GM23248 (cell line): ENCODE results near the gene CACNA2D2. TPM values are rescaled to one million over a fixed set of nuclear protein-coding genes. Genes with fewer than 3 reads are reported as not detected.
A peak's percentile ranks its signal among the peaks of the same experiment; 100 is the strongest.

Source experiments
- DNase-seq: peaks from one replicate; pipeline ENCODE4 v3.0.0-alpha.2; 2015
- H2AFZ ChIP-seq: fragments of 200-600 bp; sonication (generic); 2 replicates; pipeline ENCODE4 v1.6.1; 2016; ENCODE audit warnings: antibody characterized with exemption
- H3F3A ChIP-seq: fragments of 200-600 bp; sonication (generic); 2 replicates; pipeline ENCODE4 v1.6.1; 2016; ENCODE audit warnings: mild to moderate bottlenecking, antibody characterized with exemption, mixed run types; ENCODE audit not compliant: insufficient read depth
- H3K27ac ChIP-seq: fragments of 200-600 bp; sonication (generic); 2 replicates; pipeline ENCODE4 v1.5.1; 2016; ENCODE audit warnings: mild to moderate bottlenecking
- H3K27me3 ChIP-seq: fragments of 200-600 bp; sonication (generic); replicated peaks from 2 replicates; pipeline ENCODE4 v1.6.1; 2016; ENCODE audit warnings: mild to moderate bottlenecking; ENCODE audit not compliant: insufficient read depth
- H3K36me3 ChIP-seq: fragments of 200-600 bp; sonication (generic); 2 replicates; pipeline ENCODE4 v1.6.1; 2016; ENCODE audit warnings: low read depth, mild to moderate bottlenecking
- H3K4me1 ChIP-seq: fragments of 200-600 bp; sonication (generic); 2 replicates; pipeline ENCODE4 v1.6.1; 2016; ENCODE audit warnings: mild to moderate bottlenecking; ENCODE audit not compliant: insufficient read depth
- H3K4me2 ChIP-seq: fragments of 200-600 bp; sonication (generic); one replicate; pipeline ENCODE4 v1.6.1; 2016; ENCODE audit warnings: mild to moderate bottlenecking; ENCODE audit not compliant: unreplicated experiment
- H3K4me3 ChIP-seq: fragments of 200-600 bp; sonication (generic); 2 replicates; pipeline ENCODE4 v1.5.1; 2016; ENCODE audit warnings: mild to moderate bottlenecking
- H3K79me2 ChIP-seq: fragments of 200-600 bp; sonication (generic); 2 replicates; pipeline ENCODE4 v1.6.1; 2016; ENCODE audit warnings: mild to moderate bottlenecking; ENCODE audit not compliant: insufficient read depth
- H3K9ac ChIP-seq: fragments of 200-600 bp; sonication (generic); 2 replicates; pipeline ENCODE4 v1.6.1; 2016; ENCODE audit warnings: mild to moderate bottlenecking
- H3K9me2 ChIP-seq: fragments of 200-600 bp; sonication (generic); 2 replicates; pipeline ENCODE4 v1.6.1; 2016; ENCODE audit warnings: mixed run types, mild to moderate bottlenecking, moderate library complexity; ENCODE audit not compliant: insufficient read depth
- H3K9me3 ChIP-seq: fragments of 200-600 bp; sonication (generic); one replicate; pipeline ENCODE4 v1.6.1; 2017; ENCODE audit warnings: low read depth
- H4K20me1 ChIP-seq: fragments of 200-600 bp; sonication (generic); 2 replicates; pipeline ENCODE4 v1.6.0; 2016; ENCODE audit not compliant: insufficient read depth
- EZH2 ChIP-seq: fragments of 200-600 bp; sonication (generic); IDR thresholded peaks from 2 replicates; pipeline ENCODE4 v1.6.1; 2018; ENCODE audit warnings: antibody characterized with exemption, mild to moderate bottlenecking; ENCODE audit not compliant: insufficient read depth, poor library complexity, severe bottlenecking
- EZH2phosphoT487 ChIP-seq: fragments of 200-600 bp; sonication (generic); IDR thresholded peaks from 2 replicates; pipeline ENCODE4 v1.6.1; 2018; ENCODE audit warnings: antibody characterized with exemption, moderate library complexity, mild to moderate bottlenecking, low read depth; ENCODE audit not compliant: insufficient read depth
- WGBS, 2 experiments: methylation state at CpG; one replicate each; pipeline ENCODE4 v1.1.6; 2015 to 2017; ENCODE audit warnings: low lambda C conversion rate in 2 of 2, low coverage in 1 of 2; ENCODE audit errors: missing lambda C conversion rate in 2 of 2; 5-methylcytosine and 5-hydroxymethylcytosine counted together
- in situ Hi-C: fragments of 300-500 bp; cut with MboI; formaldehyde crosslinking; loops from 2 replicates; pipeline ENCODE4 v1.15.0; 2020
- polyA plus RNA-seq: library from polyadenylated mRNA; unstranded; fragments of >200 nt; fragmentation: Nextera tagmentation; extraction: Ambion mirVana; gene quantifications from 2 replicates; pipeline ENCODE4 v1.2.1, GENCODE V29; 2016
- total RNA-seq: library from RNA; depleted of rRNA; stranded (reverse); fragments of >200 nt; shearing (Covaris generic); gene quantifications from 2 replicates; pipeline ENCODE4 v1.2.3, GENCODE V29; 2014

CACNA2D2 gene
- total and polyA plus RNA-seq, 2 experiments from 2014 or later: not detected

DNA sequence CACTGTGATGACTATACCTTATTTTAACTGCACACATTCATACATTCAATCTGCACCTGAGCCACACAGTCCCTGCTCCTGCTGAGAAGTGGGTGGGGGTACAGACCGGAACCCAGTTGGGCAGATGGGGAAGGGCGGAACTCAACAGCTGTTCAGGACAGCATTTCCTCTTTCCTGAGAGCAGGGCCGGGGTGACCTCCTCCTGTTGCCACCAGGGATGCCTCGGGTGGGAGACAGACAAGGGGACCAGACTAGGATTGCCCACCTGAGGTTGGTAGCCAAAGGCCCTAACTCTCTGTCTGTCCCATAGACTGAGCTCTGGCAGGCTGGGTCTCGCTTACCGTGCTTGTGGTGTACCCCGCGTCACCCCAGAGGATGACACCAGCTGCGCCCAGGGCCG lies 184.8 kb downstream of the CACNA2D2 start:
- 91 to 97% methylated on average over 10 of the region's 10 CpGs for WGBS, 2 experiments
- in situ Hi-C loops: no loop called here

DNA sequence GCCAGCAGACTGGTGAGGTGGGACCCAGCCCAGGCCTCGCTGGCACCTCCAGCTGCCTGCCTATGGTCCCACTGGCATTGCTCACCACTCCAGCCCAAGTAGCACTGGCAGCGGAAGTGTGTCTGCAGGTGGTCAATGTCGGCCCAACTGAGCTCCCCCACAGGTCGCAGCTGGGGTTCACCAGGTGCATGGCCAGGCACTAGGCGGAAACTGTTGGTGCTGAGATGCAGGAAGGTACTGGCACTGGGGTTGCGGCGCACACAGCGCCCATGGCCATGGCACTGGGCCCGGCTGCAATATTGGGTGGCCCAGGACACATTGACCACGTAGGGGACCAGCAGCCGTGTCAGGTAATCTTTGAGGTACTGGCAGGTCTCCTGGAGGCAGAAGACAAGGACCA lies 185.3 kb downstream of the CACNA2D2 start:
- no peaks in the 10 kb centered on the region for H4K20me1 ChIP-seq
- no peak overlapping the region for H3K9ac ChIP-seq
- H3K4me1 ChIP-seq: peaks cover 11% of the 10 kb centered on the region; the same call in 1 of the 2 replicates
- no peaks in the 10 kb centered on the region for H3K9me2 ChIP-seq
- DNase-seq: no peak
- TF ChIP-seq EZH2 (no peak), EZH2phosphoT487 (no peak)
- H3K9me3 ChIP-seq: no peaks in the 10 kb centered on the region
- no peaks in the 10 kb centered on the region for H3K36me3 ChIP-seq
- no peak overlapping the region for H3K4me3 ChIP-seq
- peaks cover 27% of the 10 kb centered on the region for H3K79me2 ChIP-seq
- H3K27ac ChIP-seq: no peak overlapping the region
- H3F3A ChIP-seq: peaks cover 13% of the 10 kb centered on the region; the same call in 1 of the 2 replicates
- no peak overlapping the region for H3K4me2 ChIP-seq
- WGBS, 2 experiments: 85 to 88% methylated on average over 10 to 11 of the region's 11 CpGs
- H2AFZ ChIP-seq: no peak overlapping the region
- in situ Hi-C loops: no loop called here
- no peaks in the 10 kb centered on the region for H3K27me3 ChIP-seq

More for the DNA sequence above, 184.8 kb downstream of the CACNA2D2 start:
- Histone ChIP-seq H4K20me1 (no peaks in the 10 kb centered on the region), H3F3A (peaks cover 9% of the 10 kb centered on the region; the same call in 1 of the 2 replicates), H2AFZ (no peak overlapping the region), H3K4me1 (peaks cover 11% of the 10 kb centered on the region; the same call in 1 of the 2 replicates), H3K36me3 (no peaks in the 10 kb centered on the region), H3K27ac (no peak overlapping the region), H3K9me2 (no peaks in the 10 kb centered on the region), H3K9me3 (no peaks in the 10 kb centered on the region), H3K27me3 (no peaks in the 10 kb centered on the region), H3K79me2 (peaks cover 27% of the 10 kb centered on the region), H3K4me2 (no peak overlapping the region), H3K4me3 (no peak overlapping the region), H3K9ac (0 out of 2 replicates have a peak overlapping the region, but pooled peaks have one; percentile 3)
- no peak for DNase-seq
- TF ChIP-seq EZH2 (no peak), EZH2phosphoT487 (no peak)

DNA sequence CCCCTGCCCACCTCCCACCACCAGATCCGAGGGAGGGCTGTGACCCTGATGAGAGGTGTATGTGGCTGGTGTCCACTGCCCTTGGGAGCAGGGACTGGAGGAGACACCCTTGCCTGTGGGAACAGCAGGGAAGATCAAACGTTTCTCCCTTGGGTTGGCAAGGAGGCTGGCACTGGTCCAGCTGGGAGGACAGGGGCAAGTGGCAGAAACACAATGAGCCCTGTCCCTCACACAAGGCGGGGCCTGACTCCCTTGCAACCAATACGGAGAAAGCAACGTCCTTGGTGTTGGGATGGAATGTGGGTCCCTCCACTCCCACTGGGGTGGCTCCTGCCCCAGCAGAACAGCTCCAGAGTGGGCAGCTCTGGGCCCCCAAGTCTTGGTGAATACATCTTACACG lies 186.1 kb downstream of the CACNA2D2 start:
- Histone ChIP-seq H3K27me3 (no peaks in the 10 kb centered on the region), H3K4me2 (no peak overlapping the region), H3K79me2 (peaks cover 27% of the 10 kb centered on the region), H3K9ac (no peak overlapping the region), H3K9me3 (no peaks in the 10 kb centered on the region), H3K4me3 (no peak overlapping the region), H2AFZ (no peak overlapping the region), H3F3A (peaks cover 14% of the 10 kb centered on the region; the same call in 1 of the 2 replicates), H3K36me3 (no peaks in the 10 kb centered on the region), H3K27ac (no peak overlapping the region), H3K9me2 (no peaks in the 10 kb centered on the region), H3K4me1 (peaks cover 11% of the 10 kb centered on the region; the same call in 1 of the 2 replicates), H4K20me1 (no peaks in the 10 kb centered on the region)
- DNase-seq: no peak
- TF ChIP-seq EZH2 (no peak), EZH2phosphoT487 (no peak)
- 72 to 77% methylated on average over 6 of the region's 6 CpGs for WGBS, 2 experiments
- in situ Hi-C loops: no loop called here

DNA sequence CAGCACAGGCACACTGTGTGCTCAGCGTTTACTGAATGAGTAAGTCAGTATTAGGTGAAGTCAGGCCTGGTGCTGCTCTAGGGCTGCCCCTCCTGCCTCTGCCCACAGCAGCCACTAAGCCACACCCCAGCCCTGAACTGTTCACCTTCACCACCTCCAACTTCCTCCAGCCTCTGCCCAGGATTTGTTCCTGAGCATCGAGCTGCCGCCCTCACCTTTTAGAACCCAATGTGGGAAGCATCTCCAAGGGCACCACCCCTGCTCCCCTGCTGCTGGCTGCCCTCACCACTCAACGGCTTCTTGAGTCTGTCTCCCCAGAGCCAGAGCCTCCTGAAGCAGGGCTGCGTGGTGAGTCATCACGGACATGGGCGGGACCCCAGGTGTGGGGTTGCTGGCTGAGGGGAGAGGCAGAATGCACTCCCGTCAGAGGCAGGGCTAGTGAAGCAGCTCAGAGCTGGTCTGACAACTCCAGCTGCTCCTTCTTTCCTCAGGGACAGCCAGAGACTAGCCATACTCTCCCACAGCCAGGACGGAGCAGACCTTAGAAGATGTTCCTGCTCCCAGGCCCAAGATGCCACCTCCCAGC lies 186.7 kb downstream of the CACNA2D2 start:
- 93 to 94% methylated on average over 9 of the region's 9 CpGs for WGBS, 2 experiments
- no peaks in the 10 kb centered on the region for H4K20me1 ChIP-seq
- no peak for DNase-seq
- no peaks in the 10 kb centered on the region for H3K9me2 ChIP-seq
- peaks cover 14% of the 10 kb centered on the region; the same call in 1 of the 2 replicates for H3F3A ChIP-seq
- H3K79me2 ChIP-seq: peaks cover 27% of the 10 kb centered on the region
- no peak for TF ChIP-seq EZH2phosphoT487
- peaks cover 6% of the 10 kb centered on the region; the same call in 1 of the 2 replicates for H3K4me1 ChIP-seq
- H3K9ac ChIP-seq: no peak overlapping the region
- H3K9me3 ChIP-seq: no peaks in the 10 kb centered on the region
- no peak overlapping the region for H2AFZ ChIP-seq
- H3K27ac ChIP-seq: no peak overlapping the region
- no peaks in the 10 kb centered on the region for H3K36me3 ChIP-seq
- no peak overlapping the region for H3K4me3 ChIP-seq
- in situ Hi-C loops: no loop called here
- no peaks in the 10 kb centered on the region for H3K27me3 ChIP-seq
- no peak overlapping the region for H3K4me2 ChIP-seq
